GM13976 (cell line): ENCODE data around the gene SHQ1.
"Not testable (repeated sequence)": the region's sequence is repeated elsewhere in the genome, so short reads cannot be mapped to it uniquely, and the experiment has no call there.

Source experiments
- DNase-seq: peaks from one replicate; pipeline ENCODE4 v3.0.0; 2012; ENCODE audit warnings: low spot score
- CTCF ChIP-seq: IDR thresholded peaks from 2 replicates; pipeline ENCODE4 v1.5.1; 2012; ENCODE audit warnings: borderline replicate concordance, mild to moderate bottlenecking; ENCODE audit not compliant: insufficient read depth; ENCODE audit errors: extremely low read depth, missing control alignments, control extremely low read depth
- in situ Hi-C: fragments of 300-500 bp; cut with MboI; formaldehyde crosslinking; loops from one replicate; pipeline ENCODE4 v1.12.0; 2022; ENCODE audit warnings: low sequenced_read_pairs, mixed read lengths, inconsistent platforms; ENCODE audit not compliant: unreplicated experiment

SHQ1 gene

GRCh38 chr3:72797773-72798543 lies 50.3 kb downstream of the SHQ1 start:
- no peak for DNase-seq
- no peak for TF ChIP-seq CTCF
- in situ Hi-C loops = no loop called here

- no peak for DNase-seq
- TF ChIP-seq CTCF = no peak
- in situ Hi-C loops = no loop called here
Observed at GRCh38 chr3:72794079-72794478, 54.2 kb downstream of the SHQ1 start.

GRCh38 chr3:72791161-72791560 lies 57.1 kb downstream of the SHQ1 start:
- in situ Hi-C loops = no loop called here
- DNase-seq = no peak
- no peak for TF ChIP-seq CTCF

- in situ Hi-C loops = no loop called here
- DNase-seq = no peak
- TF ChIP-seq CTCF = no peak
Observed at GRCh38 chr3:72789786-72790185, 58.5 kb downstream of the SHQ1 start.

- DNase-seq, in situ Hi-C loops: not testable (repeated sequence)
Observed at GRCh38 chr3:72788232-72788631, 60.0 kb downstream of the SHQ1 start.

GRCh38 chr3:72786668-72787067 lies 61.6 kb downstream of the SHQ1 start:
- in situ Hi-C loops = no loop called here
- no peak for TF ChIP-seq CTCF
- DNase-seq = no peak

- TF ChIP-seq CTCF = no peak
- in situ Hi-C loops = no loop called here
- no peak for DNase-seq
Observed at GRCh38 chr3:72784226-72784625, 64.0 kb downstream of the SHQ1 start.
